Left ventricle myocardium superior (tissue), 1 donor: Measurements from ENCODE around the gene ICE2. TPM values are rescaled to one million over a fixed set of nuclear protein-coding genes. Genes with fewer than 3 reads are reported as not detected.
A peak's percentile ranks its signal among the peaks of the same experiment; 100 is the strongest.

Source experiments
- ATAC-seq: fragments of 200-7000 bp; cut with Tn5 transposase; one replicate; pipeline ENCODE4 v1.9.1; 2020; ENCODE audit warnings: mild to moderate bottlenecking, moderate library complexity
- DNase-seq: peaks from one replicate; pipeline ENCODE4 v3.0.0-alpha.2; 2020
- intact Hi-C: fragments of 100-400 bp; cut with micrococcal nuclease; formaldehyde crosslinking; loops from one replicate; pipeline ENCODE4 v1.11.0; 2022
- total RNA-seq: library from RNA; stranded (reverse); fragmentation: NEBNext Ultra II Directional; extraction: Animal tissue kit (Norgen Biotek cat#: 25700); gene quantifications from one replicate; pipeline ENCODE4 v1.2.1, GENCODE V29; 2021
- donor health status: DM: no; HTN: yes; CAD: no; lungs with severe emphysema.

ICE2 gene
- total RNA-seq, 1 donor from 2014 or later = 23.0 TPM

GRCh38 chr15:60396100-60396499 is 82.8 kb downstream of the ICE2 start:
- DNase-seq = no peak
- intact Hi-C loops = no loop called here
- ATAC-seq = no peak

- intact Hi-C loops = no loop called here
- DNase-seq = no peak
- ATAC-seq = no peak
Measured at GRCh38 chr15:60395276-60396011, 83.5 kb downstream of the ICE2 start.

GRCh38 chr15:60394689-60395097 is 84.2 kb downstream of the ICE2 start:
- no peak for ATAC-seq
- intact Hi-C loops = no loop called here
- no peak for DNase-seq

GRCh38 chr15:60392986-60393790 is 85.8 kb downstream of the ICE2 start:
- DNase-seq (peak; percentile 49), ATAC-seq (peak; percentile 47)
- intact Hi-C loops = no loop called here

GRCh38 chr15:60392601-60392985 is 86.3 kb downstream of the ICE2 start:
- intact Hi-C loops = no loop called here
- DNase-seq = no peak
- ATAC-seq = peak; percentile 13

GRCh38 chr15:60391722-60392315 is 87.1 kb downstream of the ICE2 start:
- intact Hi-C loops = no loop called here
- DNase-seq (no peak), ATAC-seq (no peak)

GRCh38 chr15:60390871-60391501 is 88.0 kb downstream of the ICE2 start:
- intact Hi-C loops = no loop called here
- no peak for DNase-seq
- ATAC-seq = peak; percentile 62

GRCh38 chr15:60390231-60390630 is 88.7 kb downstream of the ICE2 start:
- DNase-seq (no peak), ATAC-seq (no peak)
- intact Hi-C loops = no loop called here

GRCh38 chr15:60389261-60390077 is 89.5 kb downstream of the ICE2 start:
- DNase-seq (no peak), ATAC-seq (no peak)
- intact Hi-C loops = no loop called here

- DNase-seq (no peak), ATAC-seq (no peak)
- intact Hi-C loops = no loop called here
Measured at GRCh38 chr15:60387321-60387720, 91.6 kb downstream of the ICE2 start.

- intact Hi-C loops = no loop called here
- ATAC-seq (no peak), DNase-seq (no peak)
Measured at GRCh38 chr15:60386615-60387014, 92.3 kb downstream of the ICE2 start.

GRCh38 chr15:60385620-60386552 is 93.1 kb downstream of the ICE2 start:
- ATAC-seq (no peak), DNase-seq (no peak)
- intact Hi-C loops = no loop called here

- ATAC-seq (no peak), DNase-seq (no peak)
- intact Hi-C loops = no loop called here
Measured at GRCh38 chr15:60384526-60385126, 94.3 kb downstream of the ICE2 start.

- intact Hi-C loops = no loop called here
- DNase-seq (no peak), ATAC-seq (no peak)
Measured at GRCh38 chr15:60384053-60384452, 94.9 kb downstream of the ICE2 start.

- no peak for DNase-seq
- intact Hi-C loops = no loop called here
- ATAC-seq = no peak
Measured at GRCh38 chr15:60382773-60383674, 95.9 kb downstream of the ICE2 start.

GRCh38 chr15:60381148-60381788 is 97.7 kb downstream of the ICE2 start:
- ATAC-seq (no peak), DNase-seq (no peak)
- intact Hi-C loops = no loop called here
